Measurements from ENCODE around the gene UBE2I.

DNA sequence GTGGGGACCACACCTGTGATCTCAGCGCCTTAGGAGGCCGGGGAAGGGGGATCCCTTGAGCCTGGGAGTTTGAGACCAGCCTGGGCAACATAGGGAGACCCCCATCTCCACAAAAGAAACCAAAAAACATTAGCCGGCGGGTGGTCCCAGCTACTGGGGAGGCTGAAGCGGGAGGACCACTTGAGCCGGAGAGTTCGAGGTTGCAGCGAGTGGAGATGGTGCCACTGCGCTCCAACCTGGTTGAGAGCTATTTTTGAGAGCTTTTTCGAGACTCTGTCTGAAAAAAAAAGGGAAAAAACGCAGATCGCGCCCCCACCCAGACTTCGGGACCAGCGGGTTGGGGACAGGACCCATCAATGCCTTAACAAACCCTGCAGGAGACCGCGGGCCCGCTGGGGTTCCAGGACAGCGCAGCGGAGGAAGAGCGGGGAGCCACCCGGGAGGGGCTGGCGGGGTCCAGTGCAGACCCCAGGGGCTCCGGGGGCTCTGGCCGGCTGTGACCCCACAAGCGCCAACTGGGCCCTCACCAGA, 23.2 kb downstream of the UBE2I start:
- TF ChIP-seq, protein P1, sequence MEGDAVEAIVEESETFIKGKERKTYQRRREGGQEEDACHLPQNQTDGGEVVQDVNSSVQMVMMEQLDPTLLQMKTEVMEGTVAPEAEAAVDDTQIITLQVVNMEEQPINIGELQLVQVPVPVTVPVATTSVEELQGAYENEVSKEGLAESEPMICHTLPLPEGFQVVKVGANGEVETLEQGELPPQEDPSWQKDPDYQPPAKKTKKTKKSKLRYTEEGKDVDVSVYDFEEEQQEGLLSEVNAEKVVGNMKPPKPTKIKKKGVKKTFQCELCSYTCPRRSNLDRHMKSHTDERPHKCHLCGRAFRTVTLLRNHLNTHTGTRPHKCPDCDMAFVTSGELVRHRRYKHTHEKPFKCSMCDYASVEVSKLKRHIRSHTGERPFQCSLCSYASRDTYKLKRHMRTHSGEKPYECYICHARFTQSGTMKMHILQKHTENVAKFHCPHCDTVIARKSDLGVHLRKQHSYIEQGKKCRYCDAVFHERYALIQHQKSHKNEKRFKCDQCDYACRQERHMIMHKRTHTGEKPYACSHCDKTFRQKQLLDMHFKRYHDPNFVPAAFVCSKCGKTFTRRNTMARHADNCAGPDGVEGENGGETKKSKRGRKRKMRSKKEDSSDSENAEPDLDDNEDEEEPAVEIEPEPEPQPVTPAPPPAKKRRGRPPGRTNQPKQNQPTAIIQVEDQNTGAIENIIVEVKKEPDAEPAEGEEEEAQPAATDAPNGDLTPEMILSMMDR (IDR thresholded peaks at IDR 0.05), result no peak
- TF ChIP-seq, protein P2, sequence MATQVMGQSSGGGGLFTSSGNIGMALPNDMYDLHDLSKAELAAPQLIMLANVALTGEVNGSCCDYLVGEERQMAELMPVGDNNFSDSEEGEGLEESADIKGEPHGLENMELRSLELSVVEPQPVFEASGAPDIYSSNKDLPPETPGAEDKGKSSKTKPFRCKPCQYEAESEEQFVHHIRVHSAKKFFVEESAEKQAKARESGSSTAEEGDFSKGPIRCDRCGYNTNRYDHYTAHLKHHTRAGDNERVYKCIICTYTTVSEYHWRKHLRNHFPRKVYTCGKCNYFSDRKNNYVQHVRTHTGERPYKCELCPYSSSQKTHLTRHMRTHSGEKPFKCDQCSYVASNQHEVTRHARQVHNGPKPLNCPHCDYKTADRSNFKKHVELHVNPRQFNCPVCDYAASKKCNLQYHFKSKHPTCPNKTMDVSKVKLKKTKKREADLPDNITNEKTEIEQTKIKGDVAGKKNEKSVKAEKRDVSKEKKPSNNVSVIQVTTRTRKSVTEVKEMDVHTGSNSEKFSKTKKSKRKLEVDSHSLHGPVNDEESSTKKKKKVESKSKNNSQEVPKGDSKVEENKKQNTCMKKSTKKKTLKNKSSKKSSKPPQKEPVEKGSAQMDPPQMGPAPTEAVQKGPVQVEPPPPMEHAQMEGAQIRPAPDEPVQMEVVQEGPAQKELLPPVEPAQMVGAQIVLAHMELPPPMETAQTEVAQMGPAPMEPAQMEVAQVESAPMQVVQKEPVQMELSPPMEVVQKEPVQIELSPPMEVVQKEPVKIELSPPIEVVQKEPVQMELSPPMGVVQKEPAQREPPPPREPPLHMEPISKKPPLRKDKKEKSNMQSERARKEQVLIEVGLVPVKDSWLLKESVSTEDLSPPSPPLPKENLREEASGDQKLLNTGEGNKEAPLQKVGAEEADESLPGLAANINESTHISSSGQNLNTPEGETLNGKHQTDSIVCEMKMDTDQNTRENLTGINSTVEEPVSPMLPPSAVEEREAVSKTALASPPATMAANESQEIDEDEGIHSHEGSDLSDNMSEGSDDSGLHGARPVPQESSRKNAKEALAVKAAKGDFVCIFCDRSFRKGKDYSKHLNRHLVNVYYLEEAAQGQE (IDR thresholded peaks at IDR 0.05; ENCODE audit: insufficient read depth in 1 of 2, low read depth in 2 of 2, low read length in 1 of 2), result no peak
